OCI-LY3 (cell line): ENCODE results near the gene DDX27.

Source experiments
- H2AFZ ChIP-seq: fragments of 200-600, 300-600 bp; shearing (Covaris generic); 2 replicates; pipeline ENCODE4 v1.6.0; 2014; ENCODE audit warnings: antibody characterized with exemption, low read depth, low read length
- H3K27ac ChIP-seq: fragments of 200-600, 300-600 bp; sonication (generic); 2 replicates; pipeline ENCODE4 v1.5.1; 2014; ENCODE audit warnings: mild to moderate bottlenecking, low read length, moderate library complexity, mixed read lengths
- H3K27me3 ChIP-seq: fragments of 200-600, 300-600 bp; sonication (generic); 2 replicates; pipeline ENCODE4 v1.6.1; 2014; ENCODE audit warnings: low read depth, low read length, mixed read lengths
- H3K36me3 ChIP-seq: fragments of 200-600, 300-600 bp; sonication (generic); replicated peaks from 2 replicates; pipeline ENCODE3; 2014; ENCODE audit warnings: low read depth, low read length, mixed read lengths
- H3K4me1 ChIP-seq: fragments of 300-600, 200-600 bp; sonication (generic); 2 replicates; pipeline ENCODE4 v1.6.1; 2014; ENCODE audit warnings: low read length, mixed read lengths
- H3K4me2 ChIP-seq: fragments of 200-600, 300-600 bp; sonication (generic); 2 replicates; pipeline ENCODE4 v1.6.1; 2014; ENCODE audit warnings: low read length, mixed read lengths
- H3K4me3 ChIP-seq: fragments of 300-600, 200-600 bp; sonication (generic); 2 replicates; pipeline ENCODE4 v1.5.1; 2014; ENCODE audit warnings: antibody characterized with exemption, mild to moderate bottlenecking, low read length, moderate library complexity
- H3K79me2 ChIP-seq: fragments of 300-600, 200-600 bp; shearing (Covaris generic); 2 replicates; pipeline ENCODE4 v1.6.1; 2014; ENCODE audit warnings: mild to moderate bottlenecking, low read length, mixed read lengths
- H3K9ac ChIP-seq: fragments of 300-600, 200-600 bp; shearing (Covaris generic); 2 replicates; pipeline ENCODE4 v1.6.0; 2014; ENCODE audit warnings: mild to moderate bottlenecking, low read length, moderate library complexity
- H3K9me3 ChIP-seq: fragments of 200-600, 300-600 bp; shearing (Covaris generic); 2 replicates; pipeline ENCODE4 v1.6.1; 2014; ENCODE audit warnings: low read length, mixed read lengths; ENCODE audit not compliant: insufficient read depth
- H4K20me1 ChIP-seq: fragments of 200-600, 300-600 bp; sonication (generic); 2 replicates; pipeline ENCODE4 v1.6.1; 2016; ENCODE audit warnings: low read length, mixed read lengths; ENCODE audit not compliant: insufficient read depth
- CTCF ChIP-seq: fragments of 200-600, 300-600 bp; sonication (generic); IDR thresholded peaks from 2 replicates; pipeline ENCODE4 v1.5.1; 2014; ENCODE audit warnings: antibody characterized with exemption, low read length, low read depth
- EZH2phosphoT487 ChIP-seq: fragments of 200-600 bp; shearing (Covaris generic); IDR thresholded peaks from 2 replicates; pipeline ENCODE4 v1.6.1; 2018; ENCODE audit warnings: antibody characterized with exemption, mixed run types, low read depth

DDX27 gene

GRCh38 chr20:49270736-49271135, 51.5 kb downstream of the DDX27 start:
- Histone ChIP-seq H4K20me1 (peaks cover 52% of the 10 kb centered on the region), H3K27ac (no peak overlapping the region), H2AFZ (no peak overlapping the region), H3K4me2 (no peak overlapping the region), H3K27me3 (no peaks in the 10 kb centered on the region), H3K79me2 (peaks cover 94% of the 10 kb centered on the region), H3K4me3 (no peak overlapping the region), H3K9me3 (no peaks in the 10 kb centered on the region), H3K36me3 (peaks cover 68% of the 10 kb centered on the region), H3K4me1 (peaks cover 22% of the 10 kb centered on the region), H3K9ac (no peak overlapping the region)
- TF ChIP-seq EZH2phosphoT487 (no peak), CTCF (no peak)

GRCh38 chr20:49272654-49273053, 53.4 kb downstream of the DDX27 start:
- peaks cover 94% of the 10 kb centered on the region for H3K79me2 ChIP-seq
- H3K36me3 ChIP-seq, result peaks cover 62% of the 10 kb centered on the region
- peaks cover 41% of the 10 kb centered on the region for H4K20me1 ChIP-seq
- peaks cover 25% of the 10 kb centered on the region for H3K4me1 ChIP-seq
- no peak overlapping the region for H3K27ac ChIP-seq
- no peak overlapping the region for H3K9ac ChIP-seq
- no peak overlapping the region for H3K4me2 ChIP-seq
- H3K4me3 ChIP-seq, result no peak overlapping the region
- H3K9me3 ChIP-seq, result no peaks in the 10 kb centered on the region
- H3K27me3 ChIP-seq, result no peaks in the 10 kb centered on the region
- no peak overlapping the region for H2AFZ ChIP-seq
- TF ChIP-seq EZH2phosphoT487 (no peak), CTCF (no peak)

- peaks cover 19% of the 10 kb centered on the region for H3K4me1 ChIP-seq
- no peak overlapping the region for H3K9ac ChIP-seq
- H3K4me2 ChIP-seq, result no peak overlapping the region
- H3K79me2 ChIP-seq, result peaks cover 93% of the 10 kb centered on the region
- H3K9me3 ChIP-seq, result no peaks in the 10 kb centered on the region
- no peak overlapping the region for H3K27ac ChIP-seq
- H3K4me3 ChIP-seq, result no peak overlapping the region
- peaks cover 58% of the 10 kb centered on the region for H3K36me3 ChIP-seq
- H3K27me3 ChIP-seq, result no peaks in the 10 kb centered on the region
- no peak overlapping the region for H2AFZ ChIP-seq
- TF ChIP-seq CTCF (no peak), EZH2phosphoT487 (no peak)
- H4K20me1 ChIP-seq, result peaks cover 31% of the 10 kb centered on the region
These were observed 54.6 kb downstream of the DDX27 start for GRCh38 chr20:49273696-49274277.

- Histone ChIP-seq H3K4me3 (no peak overlapping the region), H2AFZ (no peak overlapping the region), H3K9me3 (peaks cover 12% of the 10 kb centered on the region), H3K9ac (no peak overlapping the region), H3K27me3 (no peaks in the 10 kb centered on the region), H3K36me3 (peaks cover 58% of the 10 kb centered on the region), H3K27ac (no peak overlapping the region), H3K4me2 (no peak overlapping the region), H3K79me2 (peaks cover 93% of the 10 kb centered on the region), H3K4me1 (peaks cover 25% of the 10 kb centered on the region), H4K20me1 (peaks cover 25% of the 10 kb centered on the region)
- TF ChIP-seq CTCF (no peak), EZH2phosphoT487 (no peak)
These were observed 56.0 kb downstream of the DDX27 start for GRCh38 chr20:49275216-49275615.
